ENCODE data around the gene COL26A1. TPM values are rescaled to one million over a fixed set of nuclear protein-coding genes. Genes with fewer than 3 reads are reported as not detected.
"Not testable (repeated sequence)": the region's sequence is repeated elsewhere in the genome, so short reads cannot be mapped to it uniquely, and the experiment has no call there.

Gene COL26A1
- polyA plus RNA-seq, 1 donor from 2014 or later: 36.6 TPM

DNA sequence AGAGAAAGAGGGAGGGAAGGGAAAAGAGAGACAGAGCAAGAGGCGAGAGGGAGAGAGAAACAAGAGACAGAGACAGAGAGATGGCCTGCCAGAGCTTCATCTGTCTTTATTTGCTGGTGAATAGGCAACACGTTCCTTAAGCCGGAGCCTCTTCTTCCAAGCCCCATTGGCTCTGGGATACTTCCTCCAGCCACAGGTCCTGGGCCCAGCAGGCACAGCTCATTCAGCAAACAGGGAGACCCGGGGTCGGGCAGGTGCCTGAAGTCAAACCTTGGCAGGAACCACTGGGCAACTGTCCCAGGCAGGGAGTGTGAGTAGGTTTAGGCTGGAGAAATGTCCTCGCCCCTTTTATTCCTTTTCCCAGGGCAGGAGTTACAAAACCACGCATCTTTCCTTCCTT, 198.2 kb downstream of the COL26A1 start:
- Histone ChIP-seq H3K4me2 (ENCODE audit: low read length) (no peak overlapping the region), H3K36me3 (ENCODE audit: insufficient read depth, low read length) (no peaks in the 10 kb centered on the region), H3K79me2 (replicated peaks; ENCODE audit: insufficient read depth, low read length) (no peaks in the 10 kb centered on the region), H3K27ac (ENCODE audit: low read length) (no peak overlapping the region), H3K9me2 (ENCODE audit: insufficient read depth, low read length) (no peaks in the 10 kb centered on the region), H3K4me3 (ENCODE audit: low read length) (no peak overlapping the region), H3K9me3 (ENCODE audit: low read length) (no peaks in the 10 kb centered on the region), H3F3A (ENCODE audit: insufficient read depth, low read length, poor library complexity, severe bottlenecking) (no peaks in the 10 kb centered on the region), H2AFZ (ENCODE audit: low read depth, low read length) (no peak overlapping the region), H3K9ac (ENCODE audit: low read length) (no peak overlapping the region), H3K27me3 (ENCODE audit: insufficient read depth, low read depth, low read length) (no peaks in the 10 kb centered on the region), H4K20me1 (ENCODE audit: insufficient read depth) (no peaks in the 10 kb centered on the region)
- TF ChIP-seq, protein P1, sequence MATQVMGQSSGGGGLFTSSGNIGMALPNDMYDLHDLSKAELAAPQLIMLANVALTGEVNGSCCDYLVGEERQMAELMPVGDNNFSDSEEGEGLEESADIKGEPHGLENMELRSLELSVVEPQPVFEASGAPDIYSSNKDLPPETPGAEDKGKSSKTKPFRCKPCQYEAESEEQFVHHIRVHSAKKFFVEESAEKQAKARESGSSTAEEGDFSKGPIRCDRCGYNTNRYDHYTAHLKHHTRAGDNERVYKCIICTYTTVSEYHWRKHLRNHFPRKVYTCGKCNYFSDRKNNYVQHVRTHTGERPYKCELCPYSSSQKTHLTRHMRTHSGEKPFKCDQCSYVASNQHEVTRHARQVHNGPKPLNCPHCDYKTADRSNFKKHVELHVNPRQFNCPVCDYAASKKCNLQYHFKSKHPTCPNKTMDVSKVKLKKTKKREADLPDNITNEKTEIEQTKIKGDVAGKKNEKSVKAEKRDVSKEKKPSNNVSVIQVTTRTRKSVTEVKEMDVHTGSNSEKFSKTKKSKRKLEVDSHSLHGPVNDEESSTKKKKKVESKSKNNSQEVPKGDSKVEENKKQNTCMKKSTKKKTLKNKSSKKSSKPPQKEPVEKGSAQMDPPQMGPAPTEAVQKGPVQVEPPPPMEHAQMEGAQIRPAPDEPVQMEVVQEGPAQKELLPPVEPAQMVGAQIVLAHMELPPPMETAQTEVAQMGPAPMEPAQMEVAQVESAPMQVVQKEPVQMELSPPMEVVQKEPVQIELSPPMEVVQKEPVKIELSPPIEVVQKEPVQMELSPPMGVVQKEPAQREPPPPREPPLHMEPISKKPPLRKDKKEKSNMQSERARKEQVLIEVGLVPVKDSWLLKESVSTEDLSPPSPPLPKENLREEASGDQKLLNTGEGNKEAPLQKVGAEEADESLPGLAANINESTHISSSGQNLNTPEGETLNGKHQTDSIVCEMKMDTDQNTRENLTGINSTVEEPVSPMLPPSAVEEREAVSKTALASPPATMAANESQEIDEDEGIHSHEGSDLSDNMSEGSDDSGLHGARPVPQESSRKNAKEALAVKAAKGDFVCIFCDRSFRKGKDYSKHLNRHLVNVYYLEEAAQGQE (IDR thresholded peaks at IDR 0.05; ENCODE audit: borderline replicate concordance): no peak
- TF ChIP-seq EP300 (conservative IDR thresholded peaks at IDR 0.05; ENCODE audit: poor library complexity, severe bottlenecking) (no peak), MXI1 (conservative IDR thresholded peaks at IDR 0.05; ENCODE audit: poor library complexity, severe bottlenecking) (no peak), SMC3 (conservative IDR thresholded peaks at IDR 0.05; ENCODE audit: poor library complexity) (no peak), TAF1 (IDR thresholded peaks at IDR 0.05; ENCODE audit: low read depth) (no peak), EZH2 (IDR thresholded peaks at IDR 0.05; ENCODE audit: borderline replicate concordance, insufficient read depth, low read length, poor library complexity, severe bottlenecking) (no peak), POLR2AphosphoS5 (IDR thresholded peaks at IDR 0.05) (no peak), RAD21 (conservative IDR thresholded peaks at IDR 0.05) (no peak)
- TF ChIP-seq, protein P2, sequence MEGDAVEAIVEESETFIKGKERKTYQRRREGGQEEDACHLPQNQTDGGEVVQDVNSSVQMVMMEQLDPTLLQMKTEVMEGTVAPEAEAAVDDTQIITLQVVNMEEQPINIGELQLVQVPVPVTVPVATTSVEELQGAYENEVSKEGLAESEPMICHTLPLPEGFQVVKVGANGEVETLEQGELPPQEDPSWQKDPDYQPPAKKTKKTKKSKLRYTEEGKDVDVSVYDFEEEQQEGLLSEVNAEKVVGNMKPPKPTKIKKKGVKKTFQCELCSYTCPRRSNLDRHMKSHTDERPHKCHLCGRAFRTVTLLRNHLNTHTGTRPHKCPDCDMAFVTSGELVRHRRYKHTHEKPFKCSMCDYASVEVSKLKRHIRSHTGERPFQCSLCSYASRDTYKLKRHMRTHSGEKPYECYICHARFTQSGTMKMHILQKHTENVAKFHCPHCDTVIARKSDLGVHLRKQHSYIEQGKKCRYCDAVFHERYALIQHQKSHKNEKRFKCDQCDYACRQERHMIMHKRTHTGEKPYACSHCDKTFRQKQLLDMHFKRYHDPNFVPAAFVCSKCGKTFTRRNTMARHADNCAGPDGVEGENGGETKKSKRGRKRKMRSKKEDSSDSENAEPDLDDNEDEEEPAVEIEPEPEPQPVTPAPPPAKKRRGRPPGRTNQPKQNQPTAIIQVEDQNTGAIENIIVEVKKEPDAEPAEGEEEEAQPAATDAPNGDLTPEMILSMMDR (IDR thresholded peaks at IDR 0.05; ENCODE audit: poor library complexity, severe bottlenecking): no peak

DNA sequence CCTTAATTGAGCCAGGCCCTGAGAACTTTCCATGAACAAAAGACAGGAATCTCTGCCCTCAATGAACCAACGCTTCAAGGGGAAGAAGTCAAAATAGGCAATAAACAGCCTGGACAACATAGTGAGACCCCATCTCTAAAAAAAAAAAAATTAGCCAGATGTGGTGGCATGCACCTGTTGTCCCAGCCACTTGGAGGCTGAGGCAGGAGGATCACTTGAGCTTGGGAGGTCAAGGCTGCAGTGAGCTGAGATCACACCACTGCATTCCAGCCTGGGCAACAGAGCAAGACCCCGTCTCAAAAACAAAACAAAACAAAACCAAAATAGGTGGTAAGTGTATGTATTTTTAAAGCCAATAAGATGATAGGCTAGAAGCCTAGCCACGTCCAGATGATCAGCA, 198.6 kb downstream of the COL26A1 start:
- H3K27me3 ChIP-seq (ENCODE audit: insufficient read depth, low read depth, low read length); H3K9ac ChIP-seq (ENCODE audit: low read length); H3K4me2 ChIP-seq (ENCODE audit: low read length); H3K9me2 ChIP-seq (ENCODE audit: insufficient read depth, low read length); H3F3A ChIP-seq (ENCODE audit: insufficient read depth, low read length, poor library complexity, severe bottlenecking); H3K9me3 ChIP-seq (ENCODE audit: low read length); H3K4me3 ChIP-seq (ENCODE audit: low read length); H3K79me2 ChIP-seq (replicated peaks; ENCODE audit: insufficient read depth, low read length); H3K36me3 ChIP-seq (ENCODE audit: insufficient read depth, low read length); H4K20me1 ChIP-seq (ENCODE audit: insufficient read depth); H2AFZ ChIP-seq (ENCODE audit: low read depth, low read length); H3K27ac ChIP-seq (ENCODE audit: low read length): not testable (repeated sequence)

Measured in neural cell (in vitro differentiated cells).